Astrocyte (in vitro differentiated cells and primary cell): Measurements from ENCODE around the gene IL36A. TPM values are rescaled to one million over a fixed set of nuclear protein-coding genes. Genes with fewer than 3 reads are reported as not detected.

ENCODE experiments used
- DNase-seq: peaks from one replicate; pipeline ENCODE4 v3.0.0-alpha.2; 2010; ENCODE audit warnings: low read depth
- FAIRE-seq: peaks from 2 replicates; lab custom pipeline; 2011; peaks lifted over from hg19 to GRCh38; lab: Jason Lieb, UNC
- H2AFZ ChIP-seq: 2 replicates; pipeline ENCODE4 v1.6.0; 2012; ENCODE audit warnings: low read depth, low read length, inconsistent platforms
- H3K27ac ChIP-seq: 2 replicates; pipeline ENCODE4 v1.5.1; 2011; ENCODE audit warnings: low read depth, low read length, inconsistent platforms
- H3K27me3 ChIP-seq: 2 replicates; pipeline ENCODE4 v1.6.0; 2011; ENCODE audit warnings: low read length, inconsistent platforms; ENCODE audit not compliant: insufficient read depth
- H3K36me3 ChIP-seq: 2 replicates; pipeline ENCODE4 v1.5.1; 2011; ENCODE audit warnings: low read length, inconsistent platforms; ENCODE audit not compliant: insufficient read depth
- H3K4me1 ChIP-seq: 2 replicates; pipeline ENCODE4 v1.5.1; 2011; ENCODE audit warnings: low read length, inconsistent platforms; ENCODE audit not compliant: insufficient read depth
- H3K4me2 ChIP-seq: 2 replicates; pipeline ENCODE4 v1.6.0; 2012; ENCODE audit warnings: low read length, inconsistent platforms
- H3K4me3 ChIP-seq: 2 replicates; pipeline ENCODE4 v1.5.1; 2011; ENCODE audit warnings: low read depth, mild to moderate bottlenecking, low read length, inconsistent platforms; ENCODE audit not compliant: insufficient read depth
- H3K79me2 ChIP-seq: 2 replicates; pipeline ENCODE4 v1.6.0; 2012; ENCODE audit warnings: mild to moderate bottlenecking, low read length, inconsistent platforms; ENCODE audit not compliant: insufficient read depth
- H3K9ac ChIP-seq: 2 replicates; pipeline ENCODE4 v1.6.0; 2012; ENCODE audit warnings: mild to moderate bottlenecking, low read length, inconsistent platforms
- H3K9me3 ChIP-seq: 2 replicates; pipeline ENCODE4 v1.5.1; 2012; ENCODE audit warnings: low read depth, mild to moderate bottlenecking, low read length, inconsistent platforms; ENCODE audit not compliant: insufficient read depth
- H4K20me1 ChIP-seq: 2 replicates; pipeline ENCODE4 v1.6.0; 2012; ENCODE audit warnings: low read length, inconsistent platforms; ENCODE audit not compliant: insufficient read depth
- H3K27ac Mint-ChIP-seq: one replicate; pipeline ENCODE4 v1.8.0; 2021; ENCODE audit warnings: mild to moderate bottlenecking, mixed read lengths; ENCODE audit not compliant: unreplicated experiment
- H3K27me3 Mint-ChIP-seq: one replicate; pipeline ENCODE4 v1.8.0; 2021; ENCODE audit warnings: low read depth, mixed read lengths; ENCODE audit not compliant: unreplicated experiment
- H3K36me3 Mint-ChIP-seq: one replicate; pipeline ENCODE4 v1.8.0; 2021; ENCODE audit warnings: low read depth, mixed read lengths; ENCODE audit not compliant: unreplicated experiment
- H3K4me1 Mint-ChIP-seq: one replicate; pipeline ENCODE4 v1.8.0; 2021; ENCODE audit warnings: low read depth, mixed read lengths; ENCODE audit not compliant: unreplicated experiment
- H3K4me3 Mint-ChIP-seq: one replicate; pipeline ENCODE4 v1.8.0; 2021; ENCODE audit warnings: mild to moderate bottlenecking, moderate library complexity, mixed read lengths; ENCODE audit not compliant: unreplicated experiment
- H3K9me3 Mint-ChIP-seq: one replicate; pipeline ENCODE4 v1.8.0; 2021; ENCODE audit warnings: mild to moderate bottlenecking, mixed read lengths; ENCODE audit not compliant: unreplicated experiment
- CTCF ChIP-seq: IDR thresholded peaks from 2 replicates; pipeline ENCODE4 v1.5.1; 2011; ENCODE audit warnings: low read depth, mild to moderate bottlenecking, inconsistent platforms, low read length, moderate library complexity; ENCODE audit not compliant: insufficient read depth
- EZH2 ChIP-seq: IDR thresholded peaks from 2 replicates; pipeline ENCODE4 v1.6.1; 2012; ENCODE audit warnings: mild to moderate bottlenecking, low read length, inconsistent platforms; ENCODE audit not compliant: insufficient read depth
- total RNA-seq: library from RNA; stranded (reverse); gene quantifications from 2 replicates; pipeline ENCODE4 v1.2.1, GENCODE V29; 2021

Gene IL36A
- total RNA-seq, 1 donor from 2014 or later = not detected

GRCh38 chr2:113000436-113000835 is 4.8 kb upstream of the IL36A start:
- Histone ChIP-seq H3K36me3 (no peaks in the 10 kb centered on the region), H3K9me3 (no peaks in the 10 kb centered on the region), H3K4me3 (no peak overlapping the region), H3K9ac (no peak overlapping the region), H3K79me2 (no peaks in the 10 kb centered on the region), H3K27ac (no peak overlapping the region), H4K20me1 (no peaks in the 10 kb centered on the region), H3K27me3 (peaks cover 4% of the 10 kb centered on the region), H3K4me1 (no peaks in the 10 kb centered on the region), H3K4me2 (no peak overlapping the region), H2AFZ (no peak overlapping the region)
- Mint-ChIP-seq H3K9me3 (peaks cover 11% of the 10 kb centered on the region), H3K27me3 (peaks cover 11% of the 10 kb centered on the region), H3K4me1 (no peaks in the 10 kb centered on the region), H3K36me3 (no peaks in the 10 kb centered on the region), H3K27ac (no peak overlapping the region), H3K4me3 (no peak overlapping the region)
- no peak for DNase-seq
- no peak for TF ChIP-seq CTCF
- no peak for TF ChIP-seq EZH2
- no peak for FAIRE-seq

- Histone ChIP-seq H3K9ac (no peak overlapping the region), H2AFZ (no peak overlapping the region), H3K36me3 (no peaks in the 10 kb centered on the region), H3K9me3 (no peaks in the 10 kb centered on the region), H3K4me3 (no peak overlapping the region), H4K20me1 (no peaks in the 10 kb centered on the region), H3K79me2 (no peaks in the 10 kb centered on the region), H3K4me2 (no peak overlapping the region), H3K27me3 (peaks cover under 1% of the 10 kb centered on the region), H3K4me1 (no peaks in the 10 kb centered on the region), H3K27ac (no peak overlapping the region)
- no peak overlapping the region for H3K27ac Mint-ChIP-seq
- DNase-seq (no peak), FAIRE-seq (no peak)
- no peak overlapping the region for H3K4me3 Mint-ChIP-seq
- TF ChIP-seq EZH2 = no peak
- TF ChIP-seq CTCF = no peak
- no peaks in the 10 kb centered on the region for H3K36me3 Mint-ChIP-seq
- peaks cover 13% of the 10 kb centered on the region for H3K27me3 Mint-ChIP-seq
- no peaks in the 10 kb centered on the region for H3K4me1 Mint-ChIP-seq
- peaks cover 11% of the 10 kb centered on the region for H3K9me3 Mint-ChIP-seq
Measured at GRCh38 chr2:113002677-113003076, 2.6 kb upstream of the IL36A start.

GRCh38 chr2:113007250-113007649 is 2.0 kb downstream of the IL36A start:
- no peak overlapping the region for H3K4me3 Mint-ChIP-seq
- Histone ChIP-seq H3K79me2 (no peaks in the 10 kb centered on the region), H2AFZ (no peak overlapping the region), H3K4me1 (no peaks in the 10 kb centered on the region), H3K36me3 (no peaks in the 10 kb centered on the region), H3K4me2 (no peak overlapping the region), H3K4me3 (no peak overlapping the region), H3K9ac (no peak overlapping the region), H4K20me1 (no peaks in the 10 kb centered on the region), H3K27ac (no peak overlapping the region), H3K27me3 (peaks cover 3% of the 10 kb centered on the region), H3K9me3 (no peaks in the 10 kb centered on the region)
- H3K4me1 Mint-ChIP-seq = peaks cover 5% of the 10 kb centered on the region
- peaks cover 4% of the 10 kb centered on the region for H3K9me3 Mint-ChIP-seq
- H3K27me3 Mint-ChIP-seq = peaks cover 13% of the 10 kb centered on the region
- DNase-seq (no peak), FAIRE-seq (no peak)
- no peak for TF ChIP-seq EZH2
- no peak for TF ChIP-seq CTCF
- no peaks in the 10 kb centered on the region for H3K36me3 Mint-ChIP-seq
- H3K27ac Mint-ChIP-seq = no peak overlapping the region
